Hepatocyte (in vitro differentiated cells): ENCODE results near the gene PTGS1. TPM values are rescaled to one million over a fixed set of nuclear protein-coding genes. Genes with fewer than 3 reads are reported as not detected.

Source experiments
- DNase-seq: peaks from one replicate; pipeline ENCODE4 v3.0.0-alpha.2; 2016; ENCODE audit warnings: low spot score
- H2AFZ ChIP-seq: fragments of 200-600 bp; sonication (generic); 2 replicates; pipeline ENCODE4 v1.6.0; 2016; ENCODE audit warnings: antibody characterized with exemption, mild to moderate bottlenecking
- H3K27ac ChIP-seq: fragments of 200-600 bp; sonication (generic); 2 replicates; pipeline ENCODE4 v1.5.1; 2016; ENCODE audit warnings: mild to moderate bottlenecking
- H3K27me3 ChIP-seq: fragments of 200-600 bp; sonication (generic); 2 replicates; pipeline ENCODE4 v1.6.1; 2016
- H3K36me3 ChIP-seq: fragments of 200-600 bp; sonication (generic); replicated peaks from 2 replicates; pipeline ENCODE4 v1.5.1; 2016; ENCODE audit warnings: low read depth; ENCODE audit not compliant: insufficient read depth
- H3K4me1 ChIP-seq: fragments of 200-600 bp; sonication (generic); 2 replicates; pipeline ENCODE4 v1.5.1; 2016; ENCODE audit warnings: mild to moderate bottlenecking, moderate library complexity; ENCODE audit not compliant: insufficient read depth
- H3K4me2 ChIP-seq: fragments of 200-600 bp; sonication (generic); 2 replicates; pipeline ENCODE4 v1.6.0; 2016
- H3K4me3 ChIP-seq: fragments of 200-600 bp; sonication (generic); 2 replicates; pipeline ENCODE4 v1.5.1; 2016; ENCODE audit warnings: mild to moderate bottlenecking
- H3K79me2 ChIP-seq: fragments of 200-600 bp; sonication (generic); 2 replicates; pipeline ENCODE4 v1.6.0; 2017; ENCODE audit warnings: mild to moderate bottlenecking
- H3K9me2 ChIP-seq: fragments of 200-600 bp; sonication (generic); replicated peaks from 2 replicates; pipeline ENCODE4 v1.6.0; 2017; ENCODE audit warnings: mild to moderate bottlenecking; ENCODE audit not compliant: insufficient read depth
- H3K9me3 ChIP-seq: fragments of 200-600 bp; sonication (generic); 2 replicates; pipeline ENCODE4 v1.5.1; 2016; ENCODE audit warnings: low read depth, mild to moderate bottlenecking
- H4K20me1 ChIP-seq: fragments of 200-600 bp; sonication (generic); 2 replicates; pipeline ENCODE4 v1.6.0; 2016; ENCODE audit warnings: mild to moderate bottlenecking; ENCODE audit not compliant: insufficient read depth, poor library complexity, severe bottlenecking
- CTCF ChIP-seq: fragments of 200-600 bp; sonication (generic); IDR thresholded peaks from 2 replicates; pipeline ENCODE4 v1.5.1; 2016; ENCODE audit warnings: antibody characterized with exemption, mild to moderate bottlenecking; ENCODE audit not compliant: poor library complexity
- EZH2 ChIP-seq: fragments of 200-600 bp; sonication (generic); IDR thresholded peaks from 2 replicates; pipeline ENCODE4 v1.6.1; 2016; ENCODE audit warnings: antibody characterized with exemption, mild to moderate bottlenecking, borderline replicate concordance
- EZH2phosphoT487 ChIP-seq: fragments of 200-600 bp; sonication (generic); IDR thresholded peaks from one replicate; pipeline ENCODE4 v1.6.1; 2018; ENCODE audit warnings: antibody characterized with exemption, mild to moderate bottlenecking, low read depth, moderate library complexity; ENCODE audit not compliant: unreplicated experiment, severe bottlenecking
- whole genome bisulfite sequencing: methylation state at CpG from one replicate; pipeline ENCODE4 v1.1.6; 2016; ENCODE audit warnings: low lambda C conversion rate; ENCODE audit errors: missing lambda C conversion rate; 5-methylcytosine and 5-hydroxymethylcytosine counted together
- polyA plus RNA-seq: library from polyadenylated mRNA; unstranded; fragments of >200 nt; fragmentation: Nextera tagmentation; extraction: Ambion mirVana; gene quantifications from 2 replicates; pipeline ENCODE4 v1.2.1, GENCODE V29; 2016
- total RNA-seq: library from RNA; depleted of rRNA; stranded (reverse); fragments of >200 nt; gene quantifications from 2 replicates; pipeline ENCODE4 v1.2.3, GENCODE V29; 2014

The PTGS1 gene
- total and polyA plus RNA-seq, 2 experiments from 2014 or later, result 4.2 to 7.3 TPM

- H3K9me2 ChIP-seq, result no peaks in the 10 kb centered on the region
- WGBS, result 79% methylated on average over 7 of the region's 7 CpGs
- no peak for TF ChIP-seq EZH2
- no peak for TF ChIP-seq CTCF
- no peak for TF ChIP-seq EZH2phosphoT487
- no peaks in the 10 kb centered on the region for H3K9me3 ChIP-seq
- H4K20me1 ChIP-seq, result no peaks in the 10 kb centered on the region
- no peaks in the 10 kb centered on the region for H3K79me2 ChIP-seq
- no peak overlapping the region for H3K4me3 ChIP-seq
- no peak overlapping the region for H2AFZ ChIP-seq
- no peak for DNase-seq
- no peaks in the 10 kb centered on the region for H3K36me3 ChIP-seq
- no peaks in the 10 kb centered on the region for H3K4me1 ChIP-seq
- H3K4me2 ChIP-seq, result no peak overlapping the region
- H3K27ac ChIP-seq, result no peak overlapping the region
- H3K27me3 ChIP-seq, result no peaks in the 10 kb centered on the region
Observed at GRCh38 chr9:122383992-122384461, 13.2 kb downstream of the PTGS1 start.

GRCh38 chr9:122386311-122386872 lies 15.6 kb downstream of the PTGS1 start:
- no peaks in the 10 kb centered on the region for H3K9me2 ChIP-seq
- no peaks in the 10 kb centered on the region for H3K36me3 ChIP-seq
- no peak overlapping the region for H2AFZ ChIP-seq
- no peak overlapping the region for H3K4me2 ChIP-seq
- TF ChIP-seq EZH2phosphoT487 (no peak), EZH2 (no peak), CTCF (no peak)
- H3K27ac ChIP-seq, result no peak overlapping the region
- no peaks in the 10 kb centered on the region for H4K20me1 ChIP-seq
- no peaks in the 10 kb centered on the region for H3K4me1 ChIP-seq
- no peak for DNase-seq
- no peaks in the 10 kb centered on the region for H3K27me3 ChIP-seq
- H3K79me2 ChIP-seq, result no peaks in the 10 kb centered on the region
- WGBS, result 84% methylated on average over 8 of the region's 8 CpGs
- no peaks in the 10 kb centered on the region for H3K9me3 ChIP-seq
- H3K4me3 ChIP-seq, result no peak overlapping the region

GRCh38 chr9:122387536-122387935 lies 16.7 kb downstream of the PTGS1 start:
- TF ChIP-seq EZH2phosphoT487 (no peak), CTCF (no peak), EZH2 (no peak)
- WGBS, result 93% methylated on average over 3 of the region's 3 CpGs
- no peak overlapping the region for H3K4me2 ChIP-seq
- no peaks in the 10 kb centered on the region for H4K20me1 ChIP-seq
- H3K9me3 ChIP-seq, result no peaks in the 10 kb centered on the region
- H3K4me3 ChIP-seq, result no peak overlapping the region
- H3K4me1 ChIP-seq, result no peaks in the 10 kb centered on the region
- H3K79me2 ChIP-seq, result no peaks in the 10 kb centered on the region
- H3K27ac ChIP-seq, result no peak overlapping the region
- DNase-seq, result no peak
- no peaks in the 10 kb centered on the region for H3K36me3 ChIP-seq
- H2AFZ ChIP-seq, result no peak overlapping the region
- no peaks in the 10 kb centered on the region for H3K27me3 ChIP-seq
- H3K9me2 ChIP-seq, result no peaks in the 10 kb centered on the region

DNA sequence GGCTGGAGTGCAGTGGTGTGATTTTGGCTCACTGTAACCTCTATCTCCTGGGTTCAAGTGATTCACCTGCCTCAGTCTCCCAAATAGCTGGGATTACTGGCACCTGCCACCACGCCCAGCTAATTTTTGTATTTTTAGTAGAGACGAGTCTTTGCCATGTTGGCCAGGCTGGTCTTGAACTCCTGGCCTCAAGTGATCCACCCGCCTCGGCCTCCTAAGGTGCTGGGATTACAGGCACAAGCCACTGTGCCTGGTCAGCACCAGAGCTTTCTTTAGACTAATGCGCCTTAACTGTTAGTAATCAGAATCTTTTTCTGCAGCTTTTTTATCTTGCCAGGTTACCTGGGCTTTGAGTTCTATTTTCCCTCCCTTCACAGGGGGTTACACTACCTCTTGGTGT lies 18.4 kb downstream of the PTGS1 start:
- no peaks in the 10 kb centered on the region for H3K9me2 ChIP-seq
- H3K36me3 ChIP-seq, result no peaks in the 10 kb centered on the region
- no peak overlapping the region for H3K27ac ChIP-seq
- no peaks in the 10 kb centered on the region for H3K4me1 ChIP-seq
- no peak for DNase-seq
- no peak overlapping the region for H3K4me2 ChIP-seq
- no peaks in the 10 kb centered on the region for H3K9me3 ChIP-seq
- no peak for TF ChIP-seq EZH2phosphoT487
- TF ChIP-seq EZH2, result no peak
- TF ChIP-seq CTCF, result no peak
- no peak overlapping the region for H3K4me3 ChIP-seq
- H4K20me1 ChIP-seq, result no peaks in the 10 kb centered on the region
- no peaks in the 10 kb centered on the region for H3K79me2 ChIP-seq
- 87% methylated on average over 5 of the region's 5 CpGs for WGBS
- H3K27me3 ChIP-seq, result no peaks in the 10 kb centered on the region
- H2AFZ ChIP-seq, result no peak overlapping the region
